ENCODE data around the gene DDAH2.

- TF ChIP-seq TAF1 (IDR thresholded peaks at IDR 0.05; ENCODE audit: low read depth) (no peak), EP300 (IDR thresholded peaks at IDR 0.05; ENCODE audit: borderline replicate concordance) (no peak), CREB1 (IDR thresholded peaks at IDR 0.05; ENCODE audit: low read depth) (no peak), YY1 (IDR thresholded peaks at IDR 0.05; ENCODE audit: low read depth) (no peak), FOXM1 (IDR thresholded peaks at IDR 0.05; ENCODE audit: borderline replicate concordance, low read depth) (no peak)
- TF ChIP-seq, protein P1, sequence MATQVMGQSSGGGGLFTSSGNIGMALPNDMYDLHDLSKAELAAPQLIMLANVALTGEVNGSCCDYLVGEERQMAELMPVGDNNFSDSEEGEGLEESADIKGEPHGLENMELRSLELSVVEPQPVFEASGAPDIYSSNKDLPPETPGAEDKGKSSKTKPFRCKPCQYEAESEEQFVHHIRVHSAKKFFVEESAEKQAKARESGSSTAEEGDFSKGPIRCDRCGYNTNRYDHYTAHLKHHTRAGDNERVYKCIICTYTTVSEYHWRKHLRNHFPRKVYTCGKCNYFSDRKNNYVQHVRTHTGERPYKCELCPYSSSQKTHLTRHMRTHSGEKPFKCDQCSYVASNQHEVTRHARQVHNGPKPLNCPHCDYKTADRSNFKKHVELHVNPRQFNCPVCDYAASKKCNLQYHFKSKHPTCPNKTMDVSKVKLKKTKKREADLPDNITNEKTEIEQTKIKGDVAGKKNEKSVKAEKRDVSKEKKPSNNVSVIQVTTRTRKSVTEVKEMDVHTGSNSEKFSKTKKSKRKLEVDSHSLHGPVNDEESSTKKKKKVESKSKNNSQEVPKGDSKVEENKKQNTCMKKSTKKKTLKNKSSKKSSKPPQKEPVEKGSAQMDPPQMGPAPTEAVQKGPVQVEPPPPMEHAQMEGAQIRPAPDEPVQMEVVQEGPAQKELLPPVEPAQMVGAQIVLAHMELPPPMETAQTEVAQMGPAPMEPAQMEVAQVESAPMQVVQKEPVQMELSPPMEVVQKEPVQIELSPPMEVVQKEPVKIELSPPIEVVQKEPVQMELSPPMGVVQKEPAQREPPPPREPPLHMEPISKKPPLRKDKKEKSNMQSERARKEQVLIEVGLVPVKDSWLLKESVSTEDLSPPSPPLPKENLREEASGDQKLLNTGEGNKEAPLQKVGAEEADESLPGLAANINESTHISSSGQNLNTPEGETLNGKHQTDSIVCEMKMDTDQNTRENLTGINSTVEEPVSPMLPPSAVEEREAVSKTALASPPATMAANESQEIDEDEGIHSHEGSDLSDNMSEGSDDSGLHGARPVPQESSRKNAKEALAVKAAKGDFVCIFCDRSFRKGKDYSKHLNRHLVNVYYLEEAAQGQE (IDR thresholded peaks at IDR 0.05; ENCODE audit: low read depth) = no peak
- TF ChIP-seq, protein P2, sequence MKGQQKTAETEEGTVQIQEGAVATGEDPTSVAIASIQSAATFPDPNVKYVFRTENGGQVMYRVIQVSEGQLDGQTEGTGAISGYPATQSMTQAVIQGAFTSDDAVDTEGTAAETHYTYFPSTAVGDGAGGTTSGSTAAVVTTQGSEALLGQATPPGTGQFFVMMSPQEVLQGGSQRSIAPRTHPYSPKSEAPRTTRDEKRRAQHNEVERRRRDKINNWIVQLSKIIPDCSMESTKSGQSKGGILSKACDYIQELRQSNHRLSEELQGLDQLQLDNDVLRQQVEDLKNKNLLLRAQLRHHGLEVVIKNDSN (IDR thresholded peaks at IDR 0.05) = no peak
Measured at GRCh38 chr6:31690231-31691077, 38.6 kb downstream of the DDAH2 start.

Measured in Ishikawa (cell line).